NB4 (cell line): ENCODE results near the gene LYVE1.

Source experiments
- CTCF ChIP-seq: IDR thresholded peaks from one replicate; pipeline ENCODE4 v1.5.1; 2012; ENCODE audit warnings: low read depth, low read length
- MAX ChIP-seq: IDR thresholded peaks from 2 replicates; pipeline ENCODE4 v1.6.1; 2011; ENCODE audit warnings: low read depth, low read length
- POLR2A ChIP-seq: IDR thresholded peaks from 2 replicates; pipeline ENCODE4 v1.6.1; 2011; ENCODE audit warnings: mild to moderate bottlenecking; ENCODE audit not compliant: insufficient read length; ENCODE audit errors: extremely low read depth

GRCh38 chr11:10611979-10612862 lies 43.8 kb upstream of the LYVE1 start:
- TF ChIP-seq POLR2A (no peak), CTCF (no peak), MAX (no peak)
